Vagina (tissue), 2 donors: ENCODE data around the gene SMARCC1.

ENCODE experiments used
- POLR2AphosphoS5 ChIP-seq, 2 donors: sonication (generic); formaldehyde crosslinking; IDR thresholded peaks; one replicate each; pipeline ENCODE4 v1.9.0; 2017; ENCODE audit warnings: antibody characterized with exemption in 2 of 2, mild to moderate bottlenecking in 2 of 2, low read depth in 1 of 2; ENCODE audit not compliant: insufficient read depth in 1 of 2
- TF ChIP-seq, protein P1 (sequence below), 3 experiments: fragments of 450-650 bp in 2 of 3; fragments of 200-600 bp in 1 of 3; sonication (generic) in 1 of 3; IDR thresholded peaks; one replicate each; pipeline ENCODE4 v1.5.1; 2017 to 2019; ENCODE audit warnings: antibody characterized with exemption in 3 of 3, mild to moderate bottlenecking in 2 of 3, moderate library complexity in 2 of 3

DNA sequence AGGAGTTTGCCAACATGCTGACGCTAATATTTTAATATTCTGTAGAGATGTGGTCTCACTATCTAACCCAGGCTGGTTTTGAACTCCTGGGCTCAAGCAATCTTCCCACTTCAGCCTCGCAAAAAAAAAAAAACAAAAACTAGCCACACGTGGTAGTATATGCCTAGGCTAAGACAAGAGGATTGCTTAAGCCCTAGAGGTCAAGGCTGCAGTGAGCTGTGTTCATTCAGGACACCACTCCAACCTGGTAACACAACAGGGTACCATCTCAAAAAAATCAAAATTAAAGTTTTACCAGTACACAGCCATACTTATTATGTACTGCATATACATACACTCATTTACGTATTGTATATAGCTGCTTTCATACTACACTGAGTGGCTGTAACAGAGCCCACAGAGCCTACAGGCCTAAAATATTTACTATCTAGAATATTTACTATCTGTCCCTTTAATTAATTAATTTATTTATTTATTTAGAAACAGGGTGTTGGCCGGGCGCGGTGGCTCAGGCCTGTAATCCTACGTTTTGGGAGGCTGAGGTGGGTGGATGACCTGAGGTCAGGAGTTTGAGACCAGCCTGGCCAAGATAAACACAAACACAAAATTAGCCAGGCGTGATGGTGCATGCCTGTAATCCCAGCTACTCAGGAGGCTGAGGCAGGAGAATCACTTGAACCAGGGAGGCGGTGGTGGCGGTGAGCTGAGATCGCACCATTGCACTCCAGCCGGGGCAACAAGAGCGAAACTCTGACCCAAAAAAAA is 23.2 kb downstream of the SMARCC1 start:
- no peak for TF ChIP-seq POLR2AphosphoS5 (IDR thresholded peaks at IDR 0.05; ENCODE audit: insufficient read depth in 1 of 2, low read depth in 1 of 2)
- TF ChIP-seq, protein P1, sequence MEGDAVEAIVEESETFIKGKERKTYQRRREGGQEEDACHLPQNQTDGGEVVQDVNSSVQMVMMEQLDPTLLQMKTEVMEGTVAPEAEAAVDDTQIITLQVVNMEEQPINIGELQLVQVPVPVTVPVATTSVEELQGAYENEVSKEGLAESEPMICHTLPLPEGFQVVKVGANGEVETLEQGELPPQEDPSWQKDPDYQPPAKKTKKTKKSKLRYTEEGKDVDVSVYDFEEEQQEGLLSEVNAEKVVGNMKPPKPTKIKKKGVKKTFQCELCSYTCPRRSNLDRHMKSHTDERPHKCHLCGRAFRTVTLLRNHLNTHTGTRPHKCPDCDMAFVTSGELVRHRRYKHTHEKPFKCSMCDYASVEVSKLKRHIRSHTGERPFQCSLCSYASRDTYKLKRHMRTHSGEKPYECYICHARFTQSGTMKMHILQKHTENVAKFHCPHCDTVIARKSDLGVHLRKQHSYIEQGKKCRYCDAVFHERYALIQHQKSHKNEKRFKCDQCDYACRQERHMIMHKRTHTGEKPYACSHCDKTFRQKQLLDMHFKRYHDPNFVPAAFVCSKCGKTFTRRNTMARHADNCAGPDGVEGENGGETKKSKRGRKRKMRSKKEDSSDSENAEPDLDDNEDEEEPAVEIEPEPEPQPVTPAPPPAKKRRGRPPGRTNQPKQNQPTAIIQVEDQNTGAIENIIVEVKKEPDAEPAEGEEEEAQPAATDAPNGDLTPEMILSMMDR (IDR thresholded peaks at IDR 0.05): no peak
